Measurements from ENCODE around the gene CLMP. TPM values are rescaled to one million over a fixed set of nuclear protein-coding genes. Genes with fewer than 3 reads are reported as not detected.

The CLMP gene
- total and polyA plus RNA-seq, 2 experiments from 2014 or later: 2.1 to 8.4 TPM

DNA sequence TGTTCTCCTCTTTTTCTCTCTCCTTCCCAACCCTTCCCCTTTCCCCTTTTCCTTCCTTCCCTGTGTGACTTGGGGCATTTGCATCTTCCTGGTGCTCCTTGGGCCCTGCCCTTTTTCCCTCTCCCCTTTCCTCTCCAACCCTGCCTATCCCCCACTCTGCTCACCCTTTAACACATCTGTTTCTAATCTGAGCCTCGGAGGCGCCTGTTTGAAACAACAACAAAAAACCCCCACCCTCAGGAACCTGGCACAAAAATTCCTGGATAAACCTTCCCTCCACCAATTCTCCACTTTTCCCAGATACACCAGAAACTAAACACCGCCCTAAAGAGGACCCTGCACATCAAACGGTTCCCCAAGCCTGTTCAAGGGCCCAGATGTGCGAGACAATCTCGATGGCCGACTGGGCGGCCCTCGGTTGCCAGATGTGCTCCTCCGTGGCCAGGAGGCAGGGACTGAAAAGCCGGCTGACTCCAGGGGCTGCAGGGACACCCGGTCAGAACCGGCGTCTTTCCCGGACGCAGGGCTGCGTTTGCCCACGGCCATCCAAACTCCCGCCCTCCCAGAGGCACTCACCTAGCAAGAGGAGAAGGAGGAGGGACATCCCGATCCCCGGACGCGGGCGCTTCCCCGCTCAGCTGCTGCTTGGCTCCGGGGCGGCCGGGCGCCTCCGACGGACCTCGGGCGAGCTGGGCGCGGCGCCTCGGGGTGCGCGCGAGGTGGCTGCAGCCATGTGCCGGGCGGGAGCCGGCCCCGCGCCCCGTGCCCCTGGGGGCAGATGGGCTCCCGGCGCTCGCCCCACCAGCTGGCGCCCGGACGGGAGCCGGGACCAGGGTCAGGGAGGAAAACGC, 486 bp downstream of the CLMP start:
- Histone ChIP-seq H3K27me3 (peaks cover 17% of the 10 kb centered on the region), H3K27ac (no peak overlapping the region), H3K4me1 (ENCODE audit: low read depth) (peaks cover 7% of the 10 kb centered on the region), H3K4me3 (peak overlapping the region; percentile 19), H3K9me3 (ENCODE audit: low read depth) (no peaks in the 10 kb centered on the region), H3K36me3 (no peaks in the 10 kb centered on the region)
- peak; percentile 45 to 61 for DNase-seq (ENCODE audit: low read depth in 1 of 2, low spot score in 1 of 2)
- TF ChIP-seq, protein P1, sequence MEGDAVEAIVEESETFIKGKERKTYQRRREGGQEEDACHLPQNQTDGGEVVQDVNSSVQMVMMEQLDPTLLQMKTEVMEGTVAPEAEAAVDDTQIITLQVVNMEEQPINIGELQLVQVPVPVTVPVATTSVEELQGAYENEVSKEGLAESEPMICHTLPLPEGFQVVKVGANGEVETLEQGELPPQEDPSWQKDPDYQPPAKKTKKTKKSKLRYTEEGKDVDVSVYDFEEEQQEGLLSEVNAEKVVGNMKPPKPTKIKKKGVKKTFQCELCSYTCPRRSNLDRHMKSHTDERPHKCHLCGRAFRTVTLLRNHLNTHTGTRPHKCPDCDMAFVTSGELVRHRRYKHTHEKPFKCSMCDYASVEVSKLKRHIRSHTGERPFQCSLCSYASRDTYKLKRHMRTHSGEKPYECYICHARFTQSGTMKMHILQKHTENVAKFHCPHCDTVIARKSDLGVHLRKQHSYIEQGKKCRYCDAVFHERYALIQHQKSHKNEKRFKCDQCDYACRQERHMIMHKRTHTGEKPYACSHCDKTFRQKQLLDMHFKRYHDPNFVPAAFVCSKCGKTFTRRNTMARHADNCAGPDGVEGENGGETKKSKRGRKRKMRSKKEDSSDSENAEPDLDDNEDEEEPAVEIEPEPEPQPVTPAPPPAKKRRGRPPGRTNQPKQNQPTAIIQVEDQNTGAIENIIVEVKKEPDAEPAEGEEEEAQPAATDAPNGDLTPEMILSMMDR (IDR thresholded peaks at IDR 0.05; ENCODE audit: low read depth, low read length): no peak

DNA sequence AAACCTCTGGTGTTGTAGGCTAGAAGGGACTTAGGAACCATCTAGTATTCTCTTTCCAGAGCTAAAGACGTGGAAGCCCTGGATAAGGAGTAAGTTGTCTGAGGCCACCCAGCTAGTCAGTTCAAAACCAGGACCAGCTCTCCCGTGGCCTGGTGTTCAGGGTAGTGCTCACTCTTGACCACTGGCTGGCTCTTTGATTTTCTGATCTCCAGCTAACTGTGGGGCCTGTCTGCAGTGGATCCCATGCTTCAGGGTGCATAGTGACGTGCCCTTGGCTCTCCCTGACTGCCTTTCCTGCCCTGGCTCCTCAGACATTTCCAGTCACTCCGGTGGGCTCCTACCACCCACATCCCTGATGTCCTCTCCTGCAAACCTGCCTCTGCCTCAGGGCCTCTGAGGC, 1.3 kb downstream of the CLMP start:
- Histone ChIP-seq H3K4me3 (no peak overlapping the region), H3K36me3 (no peaks in the 10 kb centered on the region), H3K27me3 (peaks cover 17% of the 10 kb centered on the region), H3K9me3 (ENCODE audit: low read depth) (no peaks in the 10 kb centered on the region), H3K4me1 (ENCODE audit: low read depth) (peaks cover 7% of the 10 kb centered on the region), H3K27ac (no peak overlapping the region)
- no peak for DNase-seq (ENCODE audit: low read depth in 1 of 2, low spot score in 1 of 2)
- TF ChIP-seq, protein P1 (IDR thresholded peaks at IDR 0.05; ENCODE audit: low read depth, low read length): no peak

DNA sequence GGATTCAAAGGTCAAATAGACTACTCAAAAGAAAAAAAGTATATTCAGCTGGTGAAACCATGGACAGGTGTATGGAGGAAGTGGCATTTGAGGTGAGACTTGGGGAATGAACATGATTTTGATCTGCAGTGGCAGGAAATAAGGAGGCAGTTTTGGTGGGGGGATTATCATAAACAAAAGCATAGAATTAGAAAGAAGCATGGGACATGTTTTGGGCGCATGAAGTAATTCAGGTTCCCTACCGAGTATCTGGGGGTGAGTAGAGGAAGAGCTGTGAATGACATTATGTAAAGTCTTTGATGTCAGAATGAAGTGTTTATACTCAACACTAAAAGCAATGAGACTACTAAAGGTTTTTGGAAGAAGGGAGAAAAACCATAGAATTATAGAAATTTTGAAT, 3.1 kb downstream of the CLMP start:
- H3K9me3 ChIP-seq (ENCODE audit: low read depth): no peaks in the 10 kb centered on the region
- no peak for DNase-seq (ENCODE audit: low read depth in 1 of 2, low spot score in 1 of 2)
- no peak overlapping the region for H3K27ac ChIP-seq
- no peak overlapping the region for H3K4me3 ChIP-seq
- H3K27me3 ChIP-seq: peaks cover 17% of the 10 kb centered on the region
- TF ChIP-seq, protein P1 (IDR thresholded peaks at IDR 0.05; ENCODE audit: low read depth, low read length): no peak
- H3K36me3 ChIP-seq: no peaks in the 10 kb centered on the region
- peaks cover 7% of the 10 kb centered on the region for H3K4me1 ChIP-seq (ENCODE audit: low read depth)

DNA sequence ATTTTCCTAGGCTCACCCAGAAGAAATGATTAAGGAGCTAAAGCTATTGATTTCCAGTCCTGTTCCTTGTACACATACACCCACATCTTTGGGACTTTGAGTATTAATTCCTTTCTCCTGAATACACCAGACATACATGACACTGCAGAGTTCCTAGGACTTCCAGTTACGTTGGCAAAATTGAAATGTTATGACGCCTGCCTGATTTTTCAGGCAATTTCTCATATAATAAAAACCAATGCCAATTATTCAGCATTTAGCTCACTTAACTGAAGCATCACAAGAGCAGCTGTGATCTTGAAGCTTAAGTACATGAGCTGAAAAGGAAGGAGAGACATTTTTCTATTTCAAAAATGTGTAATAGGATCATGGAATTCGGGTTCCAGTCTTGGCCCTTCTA, 4.5 kb downstream of the CLMP start:
- DNase-seq (ENCODE audit: low read depth in 1 of 2, low spot score in 1 of 2): no peak
- Histone ChIP-seq H3K27me3 (peaks cover 6% of the 10 kb centered on the region), H3K36me3 (no peaks in the 10 kb centered on the region), H3K9me3 (ENCODE audit: low read depth) (no peaks in the 10 kb centered on the region), H3K4me1 (ENCODE audit: low read depth) (peaks cover 5% of the 10 kb centered on the region), H3K4me3 (no peak overlapping the region), H3K27ac (no peak overlapping the region)
- TF ChIP-seq, protein P1 (IDR thresholded peaks at IDR 0.05; ENCODE audit: low read depth, low read length): no peak

DNA sequence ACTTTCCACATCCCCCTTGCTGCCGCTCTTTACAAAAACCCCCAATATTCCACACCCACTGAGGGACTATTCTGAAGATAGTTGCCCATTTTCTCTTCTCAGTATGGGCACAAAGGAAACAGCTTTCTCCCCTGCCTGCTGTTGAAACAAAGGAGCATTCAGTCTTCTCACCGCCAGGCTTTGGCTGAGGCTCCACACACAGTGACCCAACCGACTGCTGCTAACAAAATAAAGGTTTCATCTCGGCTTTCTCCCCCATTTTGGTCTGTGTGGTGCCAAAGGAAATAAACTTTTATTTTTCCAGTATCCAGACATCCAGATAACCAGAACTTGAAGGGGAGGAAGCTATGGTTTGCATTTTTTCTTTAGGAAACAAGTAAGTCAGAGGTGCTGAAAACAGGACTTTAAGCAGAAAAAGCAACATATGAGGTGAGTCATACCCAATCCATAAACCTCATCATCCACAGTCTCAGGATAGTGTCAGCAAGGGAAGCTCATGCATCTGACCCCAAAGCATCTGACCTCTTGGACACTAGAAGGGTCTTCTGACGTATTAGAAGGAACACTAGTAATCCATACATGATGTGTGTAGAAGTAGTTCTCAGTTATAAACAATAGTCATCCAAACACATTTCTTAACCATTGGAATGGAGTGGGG, 6.4 kb downstream of the CLMP start:
- TF ChIP-seq, protein P1 (IDR thresholded peaks at IDR 0.05; ENCODE audit: low read depth, low read length): peak; percentile 30
- Histone ChIP-seq H3K27me3 (no peaks in the 10 kb centered on the region), H3K4me1 (ENCODE audit: low read depth) (no peaks in the 10 kb centered on the region), H3K9me3 (ENCODE audit: low read depth) (no peaks in the 10 kb centered on the region), H3K4me3 (no peak overlapping the region), H3K27ac (no peak overlapping the region), H3K36me3 (no peaks in the 10 kb centered on the region)
- peak in 1 of 2 donors; percentile 93 for DNase-seq (ENCODE audit: low read depth in 1 of 2, low spot score in 1 of 2)

All from cardiac muscle cell (in vitro differentiated cells and primary cell).